Pancreas (tissue), 10 donors: ENCODE measurements around the gene MAD1L1. TPM values are rescaled to one million over a fixed set of nuclear protein-coding genes. Genes with fewer than 3 reads are reported as not detected.
"Not testable (repeated sequence)": the region's sequence is repeated elsewhere in the genome, so short reads cannot be mapped to it uniquely, and the experiment has no call there.

Source experiments
- ATAC-seq, 4 donors: fragments of 200-7000 bp; cut with Tn5 transposase; one replicate each; pipeline versions ENCODE4 v1.8.0 to v1.9.1; 2020; ENCODE audit warnings: mild to moderate bottlenecking in 4 of 4, moderate library complexity in 4 of 4
- DNase-seq, 6 donors: peaks; one replicate each; pipeline ENCODE4 v3.0.0-alpha.2; 2020
- FAIRE-seq: peaks from 2 replicates; lab custom pipeline; 2012; peaks lifted over from hg19 to GRCh38; lab: Jason Lieb, UNC
- H3K27ac ChIP-seq, 4 donors: fragments of 200-600 bp; sonication (generic); 1 replicate in 3 of 4; 2 replicates in 1 of 4; pipeline versions ENCODE4 v1.5.0 to v1.8.0; 2020
- H3K27me3 ChIP-seq, 4 donors: fragments of 200-600 bp; one replicate each; pipeline ENCODE4 v1.8.0; 2021
- H3K36me3 ChIP-seq, 3 donors: fragments of 200-600 bp; sonication (generic) in 1 of 3; one replicate each; pipeline versions ENCODE4 v1.5.0 to v1.8.0; 2020 to 2021
- H3K4me1 ChIP-seq, 3 donors: fragments of 200-600 bp; one replicate each; pipeline ENCODE4 v1.8.0; 2021
- H3K4me3 ChIP-seq, 4 donors: fragments of 200-600 bp; sonication (generic) in 2 of 4; one replicate each; pipeline versions ENCODE4 v1.5.0 to v1.8.0; 2020 to 2021
- H3K9me3 ChIP-seq, 4 donors: fragments of 200-600 bp; one replicate each; pipeline ENCODE4 v1.8.0; 2021
- WGBS, 2 donors: extraction: QIAGEN DNeasy Blood & Tissue Kit; methylation state at CpG; one replicate each; pipeline ENCODE4 v1.1.7; 2013; 5-methylcytosine and 5-hydroxymethylcytosine counted together
- intact Hi-C, 3 donors: fragments of 100-400 bp; cut with DNase I; formaldehyde crosslinking; loops; one replicate each; pipeline versions ENCODE4 v1.11.1 to v1.14.2; 2022
- polyA plus RNA-seq, 2 donors: library from polyadenylated mRNA; stranded (reverse); fragments of 200-250 nt; gene quantifications; one replicate each; pipeline ENCODE4 v1.2.3, GENCODE V29; 2013
- total RNA-seq, 6 donors: library from RNA; stranded (reverse); fragmentation: NEBNext Ultra II Directional in 4 of 6; extraction: Animal tissue kit (Norgen Biotek cat#: 25700) in 4 of 6; gene quantifications; one replicate each; pipeline versions ENCODE4 v1.2.1 to v1.2.4, GENCODE V29; 2021 to 2023
- TF ChIP-seq, protein P1 (sequence below), 4 donors: fragments of 200-600 bp; sonication (generic) in 3 of 4; IDR thresholded peaks; one replicate each; pipeline versions ENCODE4 v1.5.0 to v1.8.0; 2021; ENCODE audit warnings: antibody characterized with exemption in 4 of 4
- donor health status: healthy with polysubstance abuse.
- donor health status: DM: no; HTN: no; CAD: no; lungs with moderate emphysema.
- donor health status: DM: no; HTN: no; CAD: no.
- donor health status: control.
- donor health status: control.
- donor health status: Bipolar disorder and iron deficiency.
- donor health status: DM: yes; HTN: yes; CAD: no.
- donor health status: DM: no; HTN: no; CAD: no.
- donor health status: DM: no; HTN: no; CAD: no.
- donor health status: DM: yes; HTN: yes; CAD: no.

The MAD1L1 gene
- total and polyA plus RNA-seq, 8 donors, result 9.8 to 28.2 (median 11.9) TPM

GRCh38 chr7:2164646-2165045, 68.1 kb downstream of the MAD1L1 start:
- Histone ChIP-seq H3K36me3 (no peaks in the 10 kb centered on the region), H3K4me3 (no peak overlapping the region), H3K9me3 (no peaks in the 10 kb centered on the region), H3K27me3 (no peaks in the 10 kb centered on the region), H3K4me1 (no peaks in the 10 kb centered on the region), H3K27ac (no peak overlapping the region)
- DNase-seq, result no peak
- no peak for ATAC-seq
- intact Hi-C loops, result no loop called here
- WGBS, 2 donors, result 93 to 100% methylated on average over 5 of the region's 5 CpGs
- TF ChIP-seq, protein P1, sequence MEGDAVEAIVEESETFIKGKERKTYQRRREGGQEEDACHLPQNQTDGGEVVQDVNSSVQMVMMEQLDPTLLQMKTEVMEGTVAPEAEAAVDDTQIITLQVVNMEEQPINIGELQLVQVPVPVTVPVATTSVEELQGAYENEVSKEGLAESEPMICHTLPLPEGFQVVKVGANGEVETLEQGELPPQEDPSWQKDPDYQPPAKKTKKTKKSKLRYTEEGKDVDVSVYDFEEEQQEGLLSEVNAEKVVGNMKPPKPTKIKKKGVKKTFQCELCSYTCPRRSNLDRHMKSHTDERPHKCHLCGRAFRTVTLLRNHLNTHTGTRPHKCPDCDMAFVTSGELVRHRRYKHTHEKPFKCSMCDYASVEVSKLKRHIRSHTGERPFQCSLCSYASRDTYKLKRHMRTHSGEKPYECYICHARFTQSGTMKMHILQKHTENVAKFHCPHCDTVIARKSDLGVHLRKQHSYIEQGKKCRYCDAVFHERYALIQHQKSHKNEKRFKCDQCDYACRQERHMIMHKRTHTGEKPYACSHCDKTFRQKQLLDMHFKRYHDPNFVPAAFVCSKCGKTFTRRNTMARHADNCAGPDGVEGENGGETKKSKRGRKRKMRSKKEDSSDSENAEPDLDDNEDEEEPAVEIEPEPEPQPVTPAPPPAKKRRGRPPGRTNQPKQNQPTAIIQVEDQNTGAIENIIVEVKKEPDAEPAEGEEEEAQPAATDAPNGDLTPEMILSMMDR (IDR thresholded peaks at IDR 0.05), result no peak
- no peak for FAIRE-seq

GRCh38 chr7:2163600-2164555, 68.9 kb downstream of the MAD1L1 start:
- no peaks in the 10 kb centered on the region for H3K36me3 ChIP-seq
- intact Hi-C loops, result no loop called here
- H3K27ac ChIP-seq, result no peak overlapping the region
- no peaks in the 10 kb centered on the region for H3K27me3 ChIP-seq
- H3K4me1 ChIP-seq, result no peaks in the 10 kb centered on the region
- H3K9me3 ChIP-seq, result no peaks in the 10 kb centered on the region
- TF ChIP-seq, protein P1 (IDR thresholded peaks at IDR 0.05), result no peak
- WGBS, 2 donors, result 91 to 93% methylated on average over 22 of the region's 22 CpGs
- DNase-seq, result no peak
- H3K4me3 ChIP-seq, result no peak overlapping the region
- ATAC-seq, result no peak
- no peak for FAIRE-seq

DNA sequence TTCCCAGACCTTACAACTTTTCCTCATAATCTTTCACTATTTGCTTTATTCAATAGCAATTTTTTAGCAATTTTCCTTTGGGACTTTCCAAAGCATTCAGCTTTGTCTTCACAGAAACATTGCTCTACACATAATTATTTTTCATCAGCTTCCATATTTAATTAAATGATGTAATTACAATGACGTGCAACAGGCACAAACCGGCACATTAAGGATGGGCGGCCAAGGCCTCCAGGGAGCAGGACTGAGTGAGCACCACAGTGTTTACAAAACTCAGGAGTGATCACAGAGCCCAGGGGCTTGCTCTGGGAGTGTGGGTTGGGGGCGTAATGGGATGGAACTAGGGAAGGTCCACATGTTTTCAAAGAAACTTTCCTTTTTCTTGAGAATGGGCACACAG, 69.8 kb downstream of the MAD1L1 start:
- intact Hi-C loops, result no loop called here
- FAIRE-seq, result no peak

DNA sequence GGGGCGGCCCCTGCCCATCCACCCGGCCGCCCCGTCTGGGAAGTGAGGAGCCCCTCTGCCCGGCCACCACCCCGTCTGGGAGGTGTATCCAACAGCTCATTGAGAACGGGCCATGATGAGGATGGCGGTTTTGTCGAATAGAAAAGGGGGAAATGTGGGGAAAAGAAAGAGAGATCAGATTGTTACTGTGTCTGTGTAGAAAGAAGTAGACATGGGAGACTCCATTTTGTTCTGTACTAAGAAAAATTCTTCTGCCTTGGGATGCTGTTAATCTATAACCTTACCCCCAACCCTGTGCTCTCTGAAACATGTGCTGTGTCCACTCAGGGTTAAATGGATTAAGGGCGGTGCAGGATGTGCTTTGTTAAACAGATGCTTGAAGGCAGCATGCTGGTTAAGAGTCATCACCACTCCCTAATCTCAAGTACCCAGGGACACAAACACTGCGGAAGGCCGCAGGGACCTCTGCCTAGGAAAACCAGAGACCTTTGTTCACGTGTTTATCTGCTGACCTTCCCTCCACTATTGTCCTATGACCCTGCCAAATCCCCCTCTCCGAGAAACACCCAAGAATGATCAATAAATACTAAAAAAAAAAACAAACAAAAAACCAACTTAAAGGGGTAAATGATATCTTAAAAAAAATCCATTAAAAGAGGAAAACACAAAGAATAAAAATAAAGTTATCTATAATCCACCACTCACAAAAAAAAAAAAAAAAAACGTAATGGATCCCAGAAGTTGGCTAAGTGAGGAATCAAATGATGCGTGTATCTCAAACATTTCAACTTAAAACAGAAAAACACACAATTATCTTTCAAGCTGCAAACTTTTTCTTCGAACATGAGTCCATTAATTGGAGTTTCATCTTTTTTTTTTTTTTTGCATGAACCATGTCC, 70.5 kb downstream of the MAD1L1 start:
- DNase-seq, H3K36me3 ChIP-seq, intact Hi-C loops, H3K4me1 ChIP-seq, ATAC-seq, H3K9me3 ChIP-seq, H3K27me3 ChIP-seq, FAIRE-seq, H3K4me3 ChIP-seq, H3K27ac ChIP-seq: not testable (repeated sequence)
- WGBS, 2 donors, result 76% methylated on average over 13 to 17 of the region's 17 CpGs

More for the DNA sequence above, 69.8 kb downstream of the MAD1L1 start:
- ATAC-seq (no peak), DNase-seq (no peak)
- H3K36me3 ChIP-seq, result no peaks in the 10 kb centered on the region
- no peaks in the 10 kb centered on the region for H3K9me3 ChIP-seq
- no peaks in the 10 kb centered on the region for H3K27me3 ChIP-seq
- H3K27ac ChIP-seq, result no peak overlapping the region
- TF ChIP-seq, protein P1 (IDR thresholded peaks at IDR 0.05), result no peak
- WGBS, 2 donors, result 86 to 93% methylated on average over 4 of the region's 4 CpGs
- no peaks in the 10 kb centered on the region for H3K4me1 ChIP-seq
- H3K4me3 ChIP-seq, result no peak overlapping the region

- no peaks in the 10 kb centered on the region for H3K36me3 ChIP-seq
- WGBS, 2 donors, result 93% methylated on average over 8 of the region's 8 CpGs
- peak in 1 of 6 donors; percentile 28 for DNase-seq
Observed at GRCh38 chr7:2159176-2159520, 73.6 kb downstream of the MAD1L1 start.

More at GRCh38 chr7:2159176-2159520, 73.6 kb downstream of the MAD1L1 start:
- TF ChIP-seq, protein P1 (IDR thresholded peaks at IDR 0.05), result no peak
- Histone ChIP-seq H3K9me3 (no peaks in the 10 kb centered on the region), H3K4me3 (no peak overlapping the region), H3K4me1 (no peaks in the 10 kb centered on the region), H3K27ac (no peak overlapping the region), H3K27me3 (no peaks in the 10 kb centered on the region)
- no peak for ATAC-seq
- no peak for FAIRE-seq
- intact Hi-C loops, result no loop called here
